Left cardiac atrium (tissue), 4 donors: Measurements from ENCODE around the gene EID1. TPM values are rescaled to one million over a fixed set of nuclear protein-coding genes. Genes with fewer than 3 reads are reported as not detected.
A peak's percentile ranks its signal among the peaks of the same experiment; 100 is the strongest.
"Not testable (repeated sequence)": the region's sequence is repeated elsewhere in the genome, so short reads cannot be mapped to it uniquely, and the experiment has no call there.

Source experiments
- ATAC-seq, 2 donors: fragments of 200-7000 bp; cut with Tn5 transposase; one replicate each; pipeline ENCODE4 v1.9.1; 2020; ENCODE audit warnings: mild to moderate bottlenecking in 2 of 2, moderate library complexity in 2 of 2
- DNase-seq: peaks from one replicate; pipeline ENCODE4 v3.0.0-alpha.2; 2020
- intact Hi-C, 2 donors: fragments of 100-400 bp; cut with DNase I; formaldehyde crosslinking; loops; one replicate each; pipeline versions ENCODE4 v1.14.1 to v1.15.1; 2022 to 2023
- total RNA-seq, 2 donors: library from RNA; stranded (reverse); fragmentation: NEBNext Ultra II Directional; extraction: Animal tissue kit (Norgen Biotek cat#: 25700); gene quantifications; one replicate each; pipeline ENCODE4 v1.2.1, GENCODE V29; 2021
- donor health status: DM: no; HTN: yes; CAD: no.
- donor health status: DM: no; HTN: yes; CAD: no; lungs with severe emphysema.
- donor health status: DM: yes; HTN: yes; CAD: no.
- donor health status: Dilated cardiomyopathy.

Gene EID1
- total RNA-seq, 2 donors from 2014 or later, result 201 to 233 TPM

- peak; percentile 50 to 84 for ATAC-seq
- intact Hi-C loops, result no loop called here
These were observed 19.2 kb downstream of the EID1 start for GRCh38 chr15:48896869-48897814.

DNA sequence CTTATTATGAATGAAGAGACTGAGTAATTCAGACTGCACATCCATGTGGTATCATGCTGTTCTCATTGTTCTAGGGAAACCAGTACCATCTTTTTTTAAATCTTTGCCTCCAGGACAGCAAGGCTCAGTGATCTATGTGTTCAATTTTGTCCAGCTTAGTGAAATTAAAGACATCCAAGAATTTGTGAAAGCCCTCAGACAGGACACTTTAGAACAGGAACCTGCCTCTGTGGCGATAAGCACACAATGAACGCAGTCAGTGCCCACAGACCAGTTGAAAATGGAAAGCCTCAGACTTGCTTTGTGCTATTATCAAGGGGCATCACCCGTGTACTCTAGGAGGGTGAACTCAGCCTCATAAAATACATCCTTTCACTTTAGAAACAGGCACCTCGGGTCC, 20.1 kb downstream of the EID1 start:
- intact Hi-C loops, result no loop called here
- DNase-seq (no peak), ATAC-seq (no peak)

More at GRCh38 chr15:48896869-48897814, 19.2 kb downstream of the EID1 start:
- DNase-seq, result no peak

DNA sequence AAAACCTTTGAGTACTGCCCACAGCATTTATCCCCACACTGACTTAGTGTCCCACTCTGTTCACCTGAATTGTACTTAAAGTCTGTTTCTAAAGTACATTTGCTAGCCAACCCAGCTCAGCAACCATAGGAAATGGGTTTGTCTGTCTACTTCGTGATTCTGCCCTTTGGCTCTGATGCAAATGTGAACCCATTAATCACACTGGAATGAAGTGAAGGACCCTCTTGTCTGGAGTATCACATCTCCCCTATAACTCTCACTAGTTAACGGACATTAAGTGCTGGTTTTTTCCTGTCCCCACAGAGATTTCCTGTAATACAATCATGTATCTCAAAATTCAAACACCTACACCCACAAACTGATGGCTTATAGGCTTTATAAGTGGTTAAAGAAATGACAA, 20.5 kb downstream of the EID1 start:
- no peak for DNase-seq
- no peak for ATAC-seq
- intact Hi-C loops, result no loop called here

DNA sequence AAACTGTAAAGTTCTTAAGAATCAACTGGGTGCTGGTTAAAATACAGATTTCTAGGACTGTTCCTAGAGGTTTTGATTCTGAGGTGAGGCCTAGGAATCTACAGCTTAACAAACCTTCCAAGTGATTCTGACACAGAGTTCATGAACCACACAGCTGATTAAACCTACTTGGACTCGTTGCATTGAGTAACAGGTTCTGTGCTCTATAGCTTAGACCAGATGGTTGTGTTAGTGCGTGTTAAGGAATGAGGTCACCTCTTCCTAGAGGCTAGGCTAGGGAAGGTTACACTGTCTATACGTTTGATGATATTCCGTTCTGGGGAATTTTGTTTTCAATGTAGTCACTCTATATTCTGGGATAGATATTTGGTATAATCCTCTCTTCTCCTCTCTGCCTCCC, 21.9 kb downstream of the EID1 start:
- ATAC-seq (no peak), DNase-seq (no peak)
- intact Hi-C loops, result no loop called here

- intact Hi-C loops, result no loop called here
- ATAC-seq (no peak), DNase-seq (no peak)
These were observed 26.8 kb downstream of the EID1 start for GRCh38 chr15:48904758-48905157.

DNA sequence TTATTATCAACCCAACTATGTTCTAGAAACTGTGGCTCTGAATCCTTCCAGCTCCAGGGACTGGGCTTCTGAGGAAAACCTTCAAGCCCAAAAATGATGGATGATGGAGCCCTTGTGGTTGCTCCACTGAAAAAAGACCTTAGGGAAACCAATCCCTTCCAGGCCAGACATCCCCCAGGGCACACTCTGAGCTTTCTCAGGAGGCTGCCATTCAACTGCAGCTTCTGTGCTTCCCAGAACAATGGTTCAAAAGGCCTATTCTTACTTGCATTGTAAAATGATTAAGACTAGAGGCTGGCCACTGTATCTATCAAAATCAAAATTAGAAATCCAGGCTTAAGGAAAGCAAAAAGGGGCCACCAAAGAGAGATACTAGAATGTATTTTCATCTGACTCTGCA, 27.3 kb downstream of the EID1 start:
- intact Hi-C loops, result no loop called here
- ATAC-seq (no peak), DNase-seq (no peak)

- DNase-seq, result no peak
- no peak for ATAC-seq
- intact Hi-C loops, result no loop called here
These were observed 27.9 kb downstream of the EID1 start for GRCh38 chr15:48905847-48906246.

GRCh38 chr15:48909313-48909712, 31.4 kb downstream of the EID1 start:
- ATAC-seq, intact Hi-C loops: not testable (repeated sequence)

GRCh38 chr15:48910554-48910953, 32.6 kb downstream of the EID1 start:
- intact Hi-C loops, DNase-seq, ATAC-seq: not testable (repeated sequence)

More at GRCh38 chr15:48909313-48909712, 31.4 kb downstream of the EID1 start:
- not testable (repeated sequence) for DNase-seq

DNA sequence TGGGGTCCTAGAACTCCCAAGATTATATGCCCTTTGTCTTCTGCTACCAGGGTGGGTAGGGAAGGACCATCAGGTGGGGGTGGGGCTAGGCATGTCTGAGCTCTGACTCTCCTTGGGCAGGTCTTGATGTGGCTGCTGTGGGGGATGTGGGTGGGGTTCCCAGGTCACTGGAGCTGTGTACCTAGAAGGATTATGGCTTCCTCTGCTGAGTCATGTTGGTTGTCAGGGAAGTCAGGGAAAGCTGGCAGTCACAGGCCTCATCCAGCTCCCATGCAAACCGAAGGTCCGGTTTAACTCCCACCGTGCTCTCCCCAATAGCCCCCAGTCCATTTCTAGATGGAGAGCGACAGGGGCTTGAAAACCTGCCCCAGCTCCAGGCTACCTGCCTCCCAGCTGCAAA, 35.2 kb downstream of the EID1 start:
- no peak for DNase-seq
- no peak for ATAC-seq
- intact Hi-C loops, result no loop called here

- DNase-seq (no peak), ATAC-seq (no peak)
- intact Hi-C loops, result no loop called here
These were observed 36.8 kb downstream of the EID1 start for GRCh38 chr15:48914717-48915116.

DNA sequence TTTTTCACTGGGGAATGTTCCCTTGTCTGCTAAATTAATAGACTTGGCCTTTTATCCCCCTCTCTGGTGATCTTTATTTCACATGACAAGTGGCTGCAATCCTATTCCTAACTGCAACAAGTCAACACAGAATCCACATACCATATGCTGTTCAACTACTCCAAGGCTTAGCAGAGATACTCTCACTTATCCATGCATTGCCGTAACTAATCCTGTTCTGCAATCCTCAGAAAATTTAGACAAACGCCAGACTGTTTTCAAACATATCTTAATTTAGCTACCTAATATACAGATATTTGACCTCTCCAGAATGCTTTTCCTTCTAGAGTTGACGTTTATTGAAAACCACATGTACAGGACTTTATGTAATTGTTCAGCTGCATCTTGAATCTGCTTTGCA, 37.9 kb downstream of the EID1 start:
- intact Hi-C loops, result no loop called here
- ATAC-seq (no peak), DNase-seq (no peak)

GRCh38 chr15:48916721-48917120, 38.8 kb downstream of the EID1 start:
- DNase-seq (no peak), ATAC-seq (no peak)
- intact Hi-C loops, result no loop called here

DNA sequence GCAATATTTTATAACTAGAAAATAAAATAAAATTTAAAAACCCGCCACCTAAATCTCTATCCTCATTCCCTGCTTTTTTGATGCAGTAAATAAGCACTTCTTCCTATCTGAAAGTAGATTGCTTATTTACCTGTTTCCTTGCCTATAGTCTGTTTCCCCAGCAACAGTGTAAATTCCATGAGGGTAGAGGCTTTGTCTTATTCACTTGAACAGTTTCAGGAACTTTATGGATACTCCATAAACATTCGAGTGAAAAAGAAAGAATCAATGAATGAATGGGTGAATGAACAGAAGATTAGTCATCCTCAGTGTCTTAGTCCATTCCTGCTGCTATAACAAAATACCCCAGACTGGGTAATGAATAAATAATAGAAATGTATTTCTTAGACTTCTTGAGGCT, 44.1 kb downstream of the EID1 start:
- intact Hi-C loops, result no loop called here

DNA sequence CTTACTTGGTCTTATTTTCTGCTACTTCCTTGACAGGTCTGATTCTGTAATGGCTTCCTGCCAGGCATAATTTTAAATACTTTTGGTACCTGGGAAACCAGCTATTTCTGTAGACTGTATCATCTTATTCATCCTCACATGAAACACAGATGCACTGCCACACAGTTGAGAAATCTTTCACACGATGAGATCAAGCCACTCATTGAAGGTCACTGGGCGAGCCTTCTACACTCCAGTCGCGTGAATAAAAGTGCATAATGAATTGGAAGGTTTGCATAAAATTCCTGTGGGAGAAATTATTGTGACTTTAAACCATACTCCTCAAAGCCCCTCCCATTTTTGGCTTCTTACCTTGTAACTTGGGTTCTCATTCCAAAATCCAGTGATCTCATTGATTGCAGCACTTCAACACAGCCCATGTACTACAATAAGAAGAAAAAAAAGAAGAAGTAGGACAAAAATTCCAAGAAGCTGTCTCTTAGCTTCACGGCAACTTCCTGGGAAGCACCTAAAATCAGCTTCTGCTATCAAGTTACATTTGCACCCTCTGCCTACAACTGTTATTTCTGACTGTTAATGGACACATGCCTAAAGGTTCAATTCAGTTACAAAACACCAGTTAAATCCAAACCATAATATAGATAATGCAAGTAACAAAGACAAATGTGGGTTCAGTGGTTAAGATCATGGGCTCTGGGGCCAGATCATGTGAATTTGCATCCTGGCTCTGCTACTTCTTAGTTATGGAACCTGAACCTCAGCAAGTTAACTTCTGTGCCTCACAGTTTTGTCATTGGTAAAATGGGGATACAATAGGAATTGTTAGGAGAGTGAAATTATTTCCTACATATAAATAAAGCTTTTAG, 46.8 kb downstream of the EID1 start:
- intact Hi-C loops, result no loop called here
- ATAC-seq, result peak; percentile 21 to 41
- DNase-seq, result no peak

More for the DNA sequence above, 44.1 kb downstream of the EID1 start:
- DNase-seq, result no peak
- ATAC-seq, result no peak

GRCh38 chr15:48925714-48926223, 47.8 kb downstream of the EID1 start:
- ATAC-seq (peak; percentile 47 to 91), DNase-seq (no peak)
- intact Hi-C loops, result no loop called here

- intact Hi-C loops, result no loop called here
- no peak for ATAC-seq
- no peak for DNase-seq
These were observed 51.1 kb downstream of the EID1 start for GRCh38 chr15:48928877-48929538.

DNA sequence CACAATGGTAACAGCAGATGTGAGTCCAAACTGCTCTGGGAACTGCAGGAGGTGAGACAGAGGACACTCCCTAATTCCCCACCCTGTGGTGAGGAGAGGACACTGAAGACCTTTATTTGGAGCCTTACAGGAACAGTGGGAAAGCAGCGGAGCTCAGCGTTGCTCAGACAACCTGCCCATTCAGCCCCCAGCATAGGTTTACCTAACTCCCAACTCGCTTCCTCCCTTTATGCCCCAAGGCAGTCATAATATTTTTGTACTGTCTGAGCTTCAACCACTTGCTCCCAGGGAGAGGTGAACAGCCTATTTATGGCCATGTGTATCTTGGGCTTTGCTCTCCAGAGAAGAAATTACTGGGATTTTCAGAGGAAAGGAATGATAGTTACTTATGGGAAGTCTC, 51.7 kb downstream of the EID1 start:
- DNase-seq, result no peak
- intact Hi-C loops, result no loop called here
- ATAC-seq, result no peak
